A549 (cell line): ENCODE measurements around the gene TTC28. TPM values are rescaled to one million over a fixed set of nuclear protein-coding genes. Genes with fewer than 3 reads are reported as not detected.

Experiments used
- ATAC-seq, 2 experiments: fragments of 200-7000 bp in 1 of 2; fragments of >200 bp in 1 of 2; cut with Nextera tagmentation in 1 of 2; cut with Tn5 transposase in 1 of 2; 3 replicates each; pipeline versions ENCODE4 v1.8.0 to v1.9.1; 2018 to 2020; ENCODE audit warnings: mild to moderate bottlenecking in 1 of 2, moderate library complexity in 1 of 2
- CTCF ChIA-PET: fragments of 300-600 bp; sonication (Branson Sonifier 250); formaldehyde crosslinking; extraction: SDS; loops from one replicate; lab custom pipeline; 2021; ENCODE audit warnings: antibody characterized with exemption, inconsistent platforms; lab: Yijun Ruan, JAX
- POLR2A ChIA-PET: fragments of 350-600 bp; formaldehyde crosslinking; extraction: SDS; loops from one replicate; lab custom pipeline; 2021; ENCODE audit warnings: antibody characterized with exemption, inconsistent platforms; lab: Yijun Ruan, JAX
- DNase-seq, 2 experiments: peaks; one replicate each; pipeline versions ENCODE4 v3.0.0 to v3.0.0-alpha.2; 2011 to 2016; ENCODE audit warnings: low read depth in 1 of 2, low spot score in 1 of 2
- FAIRE-seq: peaks from 2 replicates; lab custom pipeline; 2011; peaks lifted over from hg19 to GRCh38; lab: Jason Lieb, UNC
- H3K27ac ChIP-seq, 2 experiments: fragments of >200 bp; sonication (Bioruptor Twin); formaldehyde crosslinking; 3 replicates each; pipeline ENCODE4 v1.5.1; 2016 to 2017
- H3K4me1 ChIP-seq: fragments of >200 bp; sonication (Bioruptor Twin); formaldehyde crosslinking; 3 replicates; pipeline ENCODE4 v1.6.1; 2016
- H3K4me2 ChIP-seq: fragments of >200 bp; sonication (Bioruptor Twin); formaldehyde crosslinking; 3 replicates; pipeline ENCODE4 v1.6.1; 2016
- H3K4me3 ChIP-seq: fragments of >200 bp; sonication (Bioruptor Twin); formaldehyde crosslinking; 3 replicates; pipeline ENCODE4 v1.5.1; 2016
- H3K9me3 ChIP-seq: fragments of >200 bp; sonication (Bioruptor Twin); formaldehyde crosslinking; 3 replicates; pipeline ENCODE4 v1.6.1; 2016
- ATOH8 ChIP-seq: fragments of 250-450 bp; sonication (Bioruptor Pico); IDR thresholded peaks from 2 replicates; pipeline ENCODE4 v1.5.0; 2020; ENCODE audit warnings: low read depth, mild to moderate bottlenecking, moderate library complexity
- BCL3 ChIP-seq: fragments of >200 bp; sonication (Bioruptor Twin); formaldehyde crosslinking; IDR thresholded peaks from 3 replicates; pipeline ENCODE4 v1.6.1; 2016
- CBX2 ChIP-seq: fragments of 200-600 bp; sonication (generic); IDR thresholded peaks from 2 replicates; pipeline ENCODE4 v1.6.1; 2016; ENCODE audit warnings: low read depth, mild to moderate bottlenecking, borderline replicate concordance
- CBX8 ChIP-seq: fragments of 200-600 bp; sonication (generic); IDR thresholded peaks from 2 replicates; pipeline ENCODE4 v1.6.1; 2016
- ELK1 ChIP-seq: fragments of 150-350 bp; IDR thresholded peaks from 2 replicates; pipeline ENCODE4 v1.6.1; 2014; ENCODE audit warnings: low read depth, mild to moderate bottlenecking, low read length
- EP300 ChIP-seq, 2 experiments: fragments of >200 bp; sonication (Bioruptor Twin); formaldehyde crosslinking; IDR thresholded peaks; 2 replicates in 1 of 2; 3 replicates in 1 of 2; pipeline ENCODE4 v1.6.1; 2016 to 2017
- ESRRA ChIP-seq: fragments of 150-350 bp; IDR thresholded peaks from 2 replicates; pipeline ENCODE4 v1.6.1; 2014; ENCODE audit warnings: mild to moderate bottlenecking, low read length, borderline replicate concordance
- HDAC2 ChIP-seq: fragments of 200-600 bp; sonication (generic); IDR thresholded peaks from 2 replicates; pipeline ENCODE4 v1.6.1; 2016
- HOXA7 ChIP-seq: fragments of 250-450 bp; sonication (Bioruptor Pico); IDR thresholded peaks from 2 replicates; pipeline ENCODE4 v1.5.0; 2020; ENCODE audit warnings: mild to moderate bottlenecking, moderate library complexity
- JUNB ChIP-seq: fragments of >200 bp; sonication (Bioruptor Twin); formaldehyde crosslinking; IDR thresholded peaks from 2 replicates; pipeline ENCODE4 v1.6.1; 2016
- MAZ ChIP-seq: fragments of 150-350 bp; IDR thresholded peaks from 2 replicates; pipeline ENCODE4 v1.6.1; 2014; ENCODE audit warnings: antibody characterized with exemption, low read depth, low read length, borderline replicate concordance
- NR3C1 ChIP-seq: fragments of >200 bp; sonication (Bioruptor Twin); formaldehyde crosslinking; IDR thresholded peaks from 3 replicates; pipeline ENCODE4 v1.6.1; 2017
- PHF8 ChIP-seq: fragments of 200-600 bp; sonication (generic); IDR thresholded peaks from 2 replicates; pipeline ENCODE4 v1.6.1; 2016; ENCODE audit warnings: low read depth, mild to moderate bottlenecking, antibody characterized with exemption, moderate library complexity, borderline replicate concordance
- POLR2AphosphoS2 ChIP-seq: conservative IDR thresholded peaks from 2 replicates; pipeline ENCODE4 v1.6.1; 2012; ENCODE audit warnings: low read length, improper control_type of control experiment, inconsistent platforms
- RAD21 ChIP-seq, 2 experiments: fragments of >200 bp in 1 of 2; sonication (Bioruptor Twin) in 1 of 2; formaldehyde crosslinking in 1 of 2; IDR thresholded peaks in 1 of 2; conservative IDR thresholded peaks in 1 of 2; 2 replicates in 1 of 2; 3 replicates in 1 of 2; pipeline ENCODE4 v1.6.1; 2012 to 2018; ENCODE audit warnings: inconsistent platforms in 1 of 2
- RARB ChIP-seq: fragments of 250-450 bp; sonication (Bioruptor Pico); IDR thresholded peaks from 2 replicates; pipeline ENCODE4 v1.8.0; 2021; ENCODE audit warnings: mild to moderate bottlenecking, moderate library complexity
- RNF2 ChIP-seq: fragments of 200-600 bp; sonication (generic); IDR thresholded peaks from 2 replicates; pipeline ENCODE4 v1.6.1; 2016; ENCODE audit warnings: low read depth, mild to moderate bottlenecking, antibody characterized with exemption, moderate library complexity, borderline replicate concordance
- SREBF2 ChIP-seq: fragments of 450-650 bp; IDR thresholded peaks from 2 replicates; pipeline ENCODE4 v1.6.1; 2014; ENCODE audit warnings: mild to moderate bottlenecking, moderate library complexity
- ZC3H11A ChIP-seq: fragments of 450-650 bp; IDR thresholded peaks from 2 replicates; pipeline ENCODE4 v1.6.1; 2014; ENCODE audit warnings: antibody characterized with exemption, mild to moderate bottlenecking
- ZFP36 ChIP-seq: fragments of 450-650 bp; IDR thresholded peaks from 2 replicates; pipeline ENCODE4 v1.6.1; 2014; ENCODE audit warnings: borderline replicate concordance; ENCODE audit not compliant: partially characterized antibody
- ZSCAN20 ChIP-seq: fragments of 250-450 bp; sonication (Bioruptor Pico); IDR thresholded peaks from 2 replicates; pipeline ENCODE4 v1.8.0; 2022; ENCODE audit warnings: mild to moderate bottlenecking, moderate library complexity
- WGBS: methylation state at CpG from one replicate; pipeline ENCODE4 v1.1.6; 2017; ENCODE audit errors: missing lambda C conversion rate; 5-methylcytosine and 5-hydroxymethylcytosine counted together
- polyA plus RNA-seq, 4 experiments: library from polyadenylated mRNA; depleted of rRNA in 3 of 4; stranded (reverse); fragments of >200 nt; fragmentation: RNase III in 1 of 4; extraction: RNeasy Plus Mini Kit Qiagen cat#74134 plus additional on column Dnase treatment in 1 of 4; gene quantifications; 2 replicates in 3 of 4; 3 replicates in 1 of 4; pipeline ENCODE4 v1.2.3, GENCODE V29; 2011 to 2017
- TF ChIP-seq, protein P1 (sequence below): fragments of 250-450 bp; sonication (Bioruptor Pico); IDR thresholded peaks from 2 replicates; pipeline ENCODE4 v1.5.0; 2021; ENCODE audit warnings: mild to moderate bottlenecking, moderate library complexity, borderline replicate concordance

The TTC28 gene
- polyA plus RNA-seq, 2 of the 4 experiments (the other 2 are of a cell fraction): 2.6 to 3.8 TPM

DNA sequence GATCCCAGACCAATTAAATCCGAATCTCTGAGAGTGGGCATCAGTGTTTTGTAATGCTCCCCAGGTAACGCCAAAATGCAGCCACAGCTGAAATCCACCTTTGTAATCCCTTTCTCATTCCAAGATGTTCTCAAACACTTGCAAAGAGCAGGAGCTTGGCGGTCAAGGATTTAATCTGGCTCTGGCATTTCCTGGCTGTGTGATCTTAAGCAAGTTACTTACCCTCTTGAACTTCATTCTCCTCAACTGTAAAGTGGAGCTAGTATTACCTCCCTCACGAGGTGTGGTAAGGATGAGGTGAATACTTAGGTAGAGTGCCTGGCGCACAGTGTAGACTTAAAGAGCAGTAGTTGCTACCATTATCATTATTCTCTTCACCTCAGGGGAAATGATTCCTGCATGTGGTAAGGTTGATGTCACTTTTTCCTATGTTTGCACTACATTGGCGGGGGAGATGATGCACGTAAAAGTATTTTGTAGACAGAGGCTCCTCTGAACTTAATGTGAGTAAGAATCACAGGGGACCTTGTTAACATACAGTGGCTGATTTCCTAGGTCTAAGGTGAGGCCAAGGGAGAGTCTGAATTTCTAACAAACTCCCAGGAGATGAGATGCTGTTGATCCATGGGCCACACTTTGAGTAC is 550.2 kb downstream of the TTC28 start:
- no peak overlapping the region for H3K27ac ChIP-seq
- no peaks in the 10 kb centered on the region for H3K9me3 ChIP-seq
- ATAC-seq: no peak
- H3K4me1 ChIP-seq: no peaks in the 10 kb centered on the region
- no peak overlapping the region for H3K4me3 ChIP-seq
- TF ChIP-seq CBX8: no peak
- no peak for TF ChIP-seq SREBF2
- no peak for TF ChIP-seq MAZ
- TF ChIP-seq JUNB: no peak
- no peak for TF ChIP-seq HOXA7 (CRISPR knock-in tag)
- no peak for TF ChIP-seq ELK1
- TF ChIP-seq EP300 (IDR thresholded peaks at IDR 0.05): no peak
- no peak for TF ChIP-seq CBX2
- TF ChIP-seq NR3C1: no peak
- no peak for TF ChIP-seq ZSCAN20 (CRISPR knock-in tag)
- TF ChIP-seq ATOH8 (CRISPR knock-in tag): no peak
- TF ChIP-seq, protein P1, sequence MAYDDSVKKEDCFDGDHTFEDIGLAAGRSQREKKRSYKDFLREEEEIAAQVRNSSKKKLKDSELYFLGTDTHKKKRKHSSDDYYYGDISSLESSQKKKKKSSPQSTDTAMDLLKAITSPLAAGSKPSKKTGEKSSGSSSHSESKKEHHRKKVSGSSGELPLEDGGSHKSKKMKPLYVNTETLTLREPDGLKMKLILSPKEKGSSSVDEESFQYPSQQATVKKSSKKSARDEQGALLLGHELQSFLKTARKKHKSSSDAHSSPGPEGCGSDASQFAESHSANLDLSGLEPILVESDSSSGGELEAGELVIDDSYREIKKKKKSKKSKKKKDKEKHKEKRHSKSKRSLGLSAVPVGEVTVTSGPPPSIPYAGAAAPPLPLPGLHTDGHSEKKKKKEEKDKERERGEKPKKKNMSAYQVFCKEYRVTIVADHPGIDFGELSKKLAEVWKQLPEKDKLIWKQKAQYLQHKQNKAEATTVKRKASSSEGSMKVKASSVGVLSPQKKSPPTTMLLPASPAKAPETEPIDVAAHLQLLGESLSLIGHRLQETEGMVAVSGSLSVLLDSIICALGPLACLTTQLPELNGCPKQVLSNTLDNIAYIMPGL: no peak
- TF ChIP-seq ESRRA: no peak
- TF ChIP-seq RAD21 (conservative IDR thresholded peaks at IDR 0.05 in 1 of 2, IDR thresholded peaks at IDR 0.05 in 1 of 2): no peak
- no peak for FAIRE-seq
- no peak overlapping the region for H3K4me2 ChIP-seq
- DNase-seq: no peak
- 85% methylated on average over 7 of the region's 7 CpGs for WGBS
- ChIA-PET CTCF (no interaction called here), POLR2A (no interaction called here)

DNA sequence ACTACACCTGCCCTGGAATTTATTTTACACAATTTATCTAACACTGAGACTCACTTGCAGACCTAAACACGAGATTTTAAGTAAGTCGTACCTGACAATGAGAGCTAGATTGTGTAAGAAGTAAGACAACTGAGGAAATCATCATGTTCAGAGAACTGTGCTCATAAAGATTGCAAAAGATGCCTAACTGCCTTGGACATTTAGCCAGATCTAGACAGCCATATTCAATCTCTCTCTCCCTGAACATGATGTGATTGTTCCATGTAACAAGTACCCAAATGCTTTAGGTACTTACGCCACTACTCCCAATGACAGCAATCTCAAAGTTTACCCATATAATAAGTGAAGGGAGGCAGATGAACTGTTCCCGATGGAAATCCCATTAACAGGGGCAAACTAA is 550.8 kb downstream of the TTC28 start:
- 87% methylated on average over 4 of the region's 4 CpGs for WGBS
- POLR2A ChIA-PET: no interaction called here
- TF ChIP-seq RNF2 (no peak), RARB (CRISPR knock-in tag) (no peak), CBX2 (no peak), POLR2AphosphoS2 (no peak), HDAC2 (no peak), PHF8 (no peak), ZFP36 (no peak), MAZ (no peak), ATOH8 (CRISPR knock-in tag) (no peak), ZSCAN20 (CRISPR knock-in tag) (no peak), BCL3 (no peak), CBX8 (no peak), ELK1 (no peak), ZC3H11A (no peak)
- ATAC-seq (no peak), DNase-seq (no peak), FAIRE-seq (no peak)
- Histone ChIP-seq H3K4me2 (no peak overlapping the region), H3K27ac (no peak overlapping the region), H3K9me3 (no peaks in the 10 kb centered on the region), H3K4me3 (no peak overlapping the region), H3K4me1 (no peaks in the 10 kb centered on the region)
- CTCF ChIA-PET: no interaction called here
